Caco-2 (cell line): ENCODE measurements around the gene FUOM. TPM values are rescaled to one million over a fixed set of nuclear protein-coding genes. Genes with fewer than 3 reads are reported as not detected.

Source experiments
- BruUV-seq: library from RNA; stranded (reverse); fragments of 400-500 nt; replicated peaks from 2 replicates; lab custom pipeline; 2021; lab: Mats Ljungman, UMichigan
- CTCF ChIA-PET: fragments of 300-600 bp; sonication (Branson Sonifier 250); formaldehyde crosslinking; loops from one replicate; lab custom pipeline; 2022; ENCODE audit warnings: antibody characterized with exemption; lab: Charles Lee
- POLR2A ChIA-PET: fragments of 300-600 bp; sonication (Branson Sonifier 250); formaldehyde crosslinking; loops from one replicate; lab custom pipeline; 2022; ENCODE audit warnings: antibody characterized with exemption; lab: Charles Lee
- DNase-seq, 2 experiments: peaks; one replicate each; pipeline versions ENCODE4 v3.0.0 to v3.0.0-alpha.2; 2020 to 2022
- H3K27me3 ChIP-seq: replicated peaks from 2 replicates; pipeline ENCODE4 v1.6.0; 2011; ENCODE audit warnings: low read length; ENCODE audit not compliant: control insufficient read depth, insufficient read depth
- H3K36me3 ChIP-seq: 2 replicates; pipeline ENCODE4 v1.5.1; 2011; ENCODE audit warnings: low read length; ENCODE audit not compliant: control insufficient read depth, insufficient read depth
- H3K4me1 ChIP-seq: fragments of 250-450 bp; sonication (Bioruptor Pico); 2 replicates; pipeline ENCODE4 v1.5.1; 2020; ENCODE audit warnings: mild to moderate bottlenecking
- H3K4me3 ChIP-seq: 2 replicates; pipeline ENCODE4 v1.5.1; 2011; ENCODE audit warnings: low read depth, mild to moderate bottlenecking, control low read depth, low read length
- H3K9me3 ChIP-seq: fragments of 250-450 bp; sonication (Bioruptor Pico); 2 replicates; pipeline ENCODE4 v1.5.1; 2020; ENCODE audit warnings: mild to moderate bottlenecking, moderate library complexity
- H3K27ac Mint-ChIP-seq: one replicate; pipeline ENCODE4 v1.8.0; 2022; ENCODE audit warnings: mixed read lengths; ENCODE audit not compliant: unreplicated experiment
- H3K27me3 Mint-ChIP-seq: one replicate; pipeline ENCODE4 v1.8.0; 2022; ENCODE audit warnings: mixed read lengths; ENCODE audit not compliant: insufficient read depth, unreplicated experiment
- H3K36me3 Mint-ChIP-seq: one replicate; pipeline ENCODE4 v1.8.0; 2022; ENCODE audit warnings: mild to moderate bottlenecking, mixed read lengths; ENCODE audit not compliant: insufficient read depth, unreplicated experiment
- H3K4me1 Mint-ChIP-seq: one replicate; pipeline ENCODE4 v1.8.0; 2022; ENCODE audit warnings: low read depth, mixed read lengths; ENCODE audit not compliant: unreplicated experiment
- H3K4me3 Mint-ChIP-seq: one replicate; pipeline ENCODE4 v1.8.0; 2022; ENCODE audit warnings: mild to moderate bottlenecking, moderate library complexity, mixed read lengths; ENCODE audit not compliant: unreplicated experiment
- H3K9me3 Mint-ChIP-seq: one replicate; pipeline ENCODE4 v1.8.0; 2022; ENCODE audit warnings: mixed read lengths; ENCODE audit not compliant: unreplicated experiment
- intact Hi-C: fragments of 100-400 bp; cut with micrococcal nuclease; formaldehyde crosslinking; loops from one replicate; pipeline ENCODE4 v1.10.0; 2022; ENCODE audit not compliant: unreplicated experiment
- total RNA-seq: library from RNA; stranded (reverse); gene quantifications from 2 replicates; pipeline ENCODE4 v1.2.3, GENCODE V29; 2022
- TF ChIP-seq, protein P1 (sequence below), 2 experiments: fragments of 200-600 bp in 1 of 2; IDR thresholded peaks; 1 replicate in 1 of 2; 2 replicates in 1 of 2; pipeline versions ENCODE4 v1.5.1 to v1.8.0; 2011 to 2022; ENCODE audit warnings: antibody characterized with exemption in 1 of 2, control low read depth in 1 of 2, inconsistent platforms in 1 of 2, low read depth in 1 of 2, low read length in 1 of 2, mild to moderate bottlenecking in 1 of 2, moderate library complexity in 1 of 2; ENCODE audit not compliant: insufficient read depth in 1 of 2, severe bottlenecking in 1 of 2, unreplicated experiment in 1 of 2

The FUOM gene
- total RNA-seq, 1 experiment from 2014 or later = 119 TPM

DNA sequence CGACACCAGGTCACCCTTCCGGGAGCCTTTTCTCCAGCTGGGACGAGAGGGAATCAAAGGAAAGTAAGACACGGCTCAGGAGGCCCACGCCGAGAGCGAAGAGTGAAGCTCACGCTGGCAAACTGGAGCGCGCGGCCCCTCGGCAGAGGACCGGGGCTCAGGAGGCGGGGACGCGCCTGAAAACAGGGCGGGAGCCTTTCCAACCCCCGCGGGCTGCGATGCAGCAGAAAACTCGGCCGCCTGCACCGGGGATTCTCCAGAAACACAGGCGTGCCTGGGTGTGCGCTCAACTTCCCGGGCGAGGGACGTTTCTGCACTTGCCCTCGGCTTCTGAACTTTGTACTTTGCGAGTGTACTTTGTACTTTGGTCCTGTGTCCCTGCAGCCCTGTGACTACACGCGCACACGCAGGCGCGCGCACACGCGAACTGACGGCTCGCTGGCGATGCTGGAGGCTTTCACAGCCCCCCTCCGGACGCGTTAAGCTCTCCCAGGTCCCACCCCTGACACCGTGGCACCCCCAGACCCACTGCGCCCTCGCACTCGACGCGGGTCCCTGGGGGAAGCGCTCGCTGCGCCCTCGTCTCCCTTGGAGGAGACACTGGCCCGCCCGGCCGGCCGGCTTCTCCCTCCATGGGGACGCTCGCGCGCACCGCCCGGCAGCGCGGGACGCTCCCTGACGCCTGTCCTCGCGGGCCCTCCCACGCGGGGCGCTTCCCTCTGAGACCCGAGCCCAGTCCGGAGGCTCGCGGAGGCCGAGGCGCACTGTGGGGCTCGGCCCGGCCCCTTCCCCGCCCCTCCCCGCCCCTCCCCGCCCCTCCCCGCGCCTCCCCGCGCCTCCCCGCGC is 20.7 kb upstream of the FUOM start:
- Mint-ChIP-seq H3K27ac (peak overlapping the region; percentile 45), H3K27me3 (no peaks in the 10 kb centered on the region), H3K36me3 (no peaks in the 10 kb centered on the region), H3K4me1 (no peaks in the 10 kb centered on the region), H3K9me3 (no peaks in the 10 kb centered on the region), H3K4me3 (peak overlapping the region; percentile 81)
- BruUV-seq = no TSS peak
- ChIA-PET POLR2A (interaction anchor here (1.0 to 1.4 kb wide), 3 partner anchors 16 to 54 kb away, joined by 3 to 7 read pairs (median 4); partner anchors contain the start of genes FUOM and MTG1), CTCF (interaction anchor here (0.6 to 1.1 kb wide), 5 partner anchors 17 to 64 kb away, joined by 3 to 6 read pairs (median 3); partner anchors contain the start of gene FUOM)
- TF ChIP-seq, protein P1, sequence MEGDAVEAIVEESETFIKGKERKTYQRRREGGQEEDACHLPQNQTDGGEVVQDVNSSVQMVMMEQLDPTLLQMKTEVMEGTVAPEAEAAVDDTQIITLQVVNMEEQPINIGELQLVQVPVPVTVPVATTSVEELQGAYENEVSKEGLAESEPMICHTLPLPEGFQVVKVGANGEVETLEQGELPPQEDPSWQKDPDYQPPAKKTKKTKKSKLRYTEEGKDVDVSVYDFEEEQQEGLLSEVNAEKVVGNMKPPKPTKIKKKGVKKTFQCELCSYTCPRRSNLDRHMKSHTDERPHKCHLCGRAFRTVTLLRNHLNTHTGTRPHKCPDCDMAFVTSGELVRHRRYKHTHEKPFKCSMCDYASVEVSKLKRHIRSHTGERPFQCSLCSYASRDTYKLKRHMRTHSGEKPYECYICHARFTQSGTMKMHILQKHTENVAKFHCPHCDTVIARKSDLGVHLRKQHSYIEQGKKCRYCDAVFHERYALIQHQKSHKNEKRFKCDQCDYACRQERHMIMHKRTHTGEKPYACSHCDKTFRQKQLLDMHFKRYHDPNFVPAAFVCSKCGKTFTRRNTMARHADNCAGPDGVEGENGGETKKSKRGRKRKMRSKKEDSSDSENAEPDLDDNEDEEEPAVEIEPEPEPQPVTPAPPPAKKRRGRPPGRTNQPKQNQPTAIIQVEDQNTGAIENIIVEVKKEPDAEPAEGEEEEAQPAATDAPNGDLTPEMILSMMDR (IDR thresholded peaks at IDR 0.05; ENCODE audit: insufficient read depth in 1 of 2, low read depth in 1 of 2, low read length in 1 of 2, severe bottlenecking in 1 of 2, unreplicated experiment in 1 of 2) = no peak
- Histone ChIP-seq H3K4me3 (peak overlapping the region; percentile 97), H3K4me1 (peaks cover 16% of the 10 kb centered on the region), H3K9me3 (no peaks in the 10 kb centered on the region), H3K27me3 (no peaks in the 10 kb centered on the region), H3K36me3 (no peaks in the 10 kb centered on the region)
- intact Hi-C loops = loop anchor here (1.0 to 5.0 kb wide), 2 partner anchors 16 to 71 kb away; partner anchors contain the start of genes MTG1, TUBGCP2 and ZNF511
- DNase-seq = peak; percentile 73 to 78

GRCh38 chr10:133377818-133378250 is 20.0 kb upstream of the FUOM start:
- Mint-ChIP-seq H3K27ac (peak overlapping the region; percentile 45), H3K9me3 (no peaks in the 10 kb centered on the region), H3K27me3 (no peaks in the 10 kb centered on the region), H3K36me3 (peaks cover 5% of the 10 kb centered on the region), H3K4me1 (no peaks in the 10 kb centered on the region), H3K4me3 (peak overlapping the region; percentile 81)
- CTCF ChIA-PET = interaction anchor here (0.6 to 1.1 kb wide), 5 partner anchors 17 to 64 kb away, joined by 3 to 6 read pairs (median 3); partner anchors contain the start of gene FUOM
- Histone ChIP-seq H3K4me1 (peaks cover 16% of the 10 kb centered on the region), H3K27me3 (no peaks in the 10 kb centered on the region), H3K9me3 (no peaks in the 10 kb centered on the region), H3K36me3 (no peaks in the 10 kb centered on the region), H3K4me3 (peak overlapping the region; percentile 97)
- BruUV-seq = no TSS peak
- DNase-seq = peak in 1 of 2 experiments; percentile 59
- POLR2A ChIA-PET = no interaction called here
- intact Hi-C loops = loop anchor here (1.0 to 5.0 kb wide), 2 partner anchors 16 to 71 kb away; partner anchors contain the start of genes MTG1, TUBGCP2 and ZNF511
- TF ChIP-seq, protein P1 (IDR thresholded peaks at IDR 0.05; ENCODE audit: insufficient read depth in 1 of 2, low read depth in 1 of 2, low read length in 1 of 2, severe bottlenecking in 1 of 2, unreplicated experiment in 1 of 2) = no peak
